Kasumi-1 (cell line): ENCODE data around the gene AP4B1.
A peak's percentile ranks its signal among the peaks of the same experiment; 100 is the strongest.
"Not testable (repeated sequence)": the region's sequence is repeated elsewhere in the genome, so short reads cannot be mapped to it uniquely, and the experiment has no call there.

Source experiments
- DNase-seq, 2 experiments: peaks; one replicate each; lab custom pipeline; 2025; lab: John Stamatoyannopoulos, UW

The AP4B1 gene

DNA sequence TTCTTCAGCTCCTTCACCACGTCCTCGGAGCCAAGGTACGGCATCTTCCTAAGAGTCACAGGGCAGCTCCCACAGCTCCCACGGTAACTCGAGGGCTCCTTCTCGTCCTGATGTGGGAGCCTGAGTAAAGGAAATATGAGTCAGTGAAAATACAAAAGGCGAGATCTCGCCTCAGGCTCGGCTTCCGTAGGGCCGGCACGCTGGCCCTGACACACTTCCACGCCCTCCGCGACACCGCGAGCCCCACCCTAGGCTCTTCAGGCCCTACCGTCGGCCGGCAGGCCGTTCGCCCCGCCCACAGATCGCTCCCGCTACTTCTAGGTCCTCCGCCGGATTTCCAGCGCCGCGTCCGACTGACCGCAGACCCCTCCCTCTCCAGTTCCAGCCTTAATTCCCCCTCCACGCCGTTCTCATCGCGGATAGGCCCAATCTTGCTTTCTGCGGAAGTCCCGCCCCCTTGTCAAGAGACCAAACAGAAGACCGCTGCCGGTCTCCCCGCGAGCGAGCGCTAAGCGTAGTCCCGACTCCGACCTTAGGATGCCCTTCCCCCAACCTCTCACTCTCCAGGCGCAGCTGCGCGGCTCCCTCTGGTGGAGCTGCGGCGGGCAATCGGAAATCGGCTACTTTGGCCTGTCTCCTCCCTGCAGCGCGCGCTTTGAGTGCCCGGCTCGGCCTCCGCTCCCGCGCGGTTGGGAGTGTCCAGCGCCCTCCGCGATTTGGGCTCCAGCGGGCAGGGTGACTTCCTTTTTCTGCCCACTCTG, at the start of gene AP4B1, which contains the start of gene DCLRE1B:
Gene AP4B1 (minus strand): TSS at position 126 of the 761 bp plus-strand sequence. CDS start 82 bp downstream, at position 44.
Gene DCLRE1B (plus strand): TSS at position 653 of the 761 bp plus-strand sequence. CDS start 261 bp downstream, outside the sequence.
- peak; percentile 99 to 100 for DNase-seq

- DNase-seq = no peak
Observed at GRCh38 chr1:113951719-113952118, 47.1 kb upstream of the AP4B1 start.

DNA sequence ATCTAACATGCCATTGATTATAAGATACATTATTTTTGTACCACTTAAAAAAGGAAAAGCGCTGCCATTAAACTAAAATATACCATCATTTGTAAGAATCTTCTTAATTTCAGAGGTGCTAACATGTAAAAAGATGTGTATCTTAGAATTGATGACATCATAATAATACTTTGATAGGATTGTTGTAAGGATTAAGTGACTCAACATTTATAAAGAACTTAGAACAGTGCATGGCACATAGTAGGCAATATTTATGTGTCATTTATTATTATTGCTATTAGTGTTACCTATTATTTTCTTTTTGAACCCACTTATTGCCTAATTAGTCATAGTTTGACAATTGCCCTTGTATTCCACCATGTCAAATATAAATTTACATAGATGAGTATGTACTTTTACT, 46.3 kb upstream of the AP4B1 start:
- DNase-seq = no peak

- no peak for DNase-seq
Observed at GRCh38 chr1:113949007-113949406, 44.4 kb upstream of the AP4B1 start.

- not testable (repeated sequence) for DNase-seq
Observed at GRCh38 chr1:113948151-113948550, 43.6 kb upstream of the AP4B1 start.

DNA sequence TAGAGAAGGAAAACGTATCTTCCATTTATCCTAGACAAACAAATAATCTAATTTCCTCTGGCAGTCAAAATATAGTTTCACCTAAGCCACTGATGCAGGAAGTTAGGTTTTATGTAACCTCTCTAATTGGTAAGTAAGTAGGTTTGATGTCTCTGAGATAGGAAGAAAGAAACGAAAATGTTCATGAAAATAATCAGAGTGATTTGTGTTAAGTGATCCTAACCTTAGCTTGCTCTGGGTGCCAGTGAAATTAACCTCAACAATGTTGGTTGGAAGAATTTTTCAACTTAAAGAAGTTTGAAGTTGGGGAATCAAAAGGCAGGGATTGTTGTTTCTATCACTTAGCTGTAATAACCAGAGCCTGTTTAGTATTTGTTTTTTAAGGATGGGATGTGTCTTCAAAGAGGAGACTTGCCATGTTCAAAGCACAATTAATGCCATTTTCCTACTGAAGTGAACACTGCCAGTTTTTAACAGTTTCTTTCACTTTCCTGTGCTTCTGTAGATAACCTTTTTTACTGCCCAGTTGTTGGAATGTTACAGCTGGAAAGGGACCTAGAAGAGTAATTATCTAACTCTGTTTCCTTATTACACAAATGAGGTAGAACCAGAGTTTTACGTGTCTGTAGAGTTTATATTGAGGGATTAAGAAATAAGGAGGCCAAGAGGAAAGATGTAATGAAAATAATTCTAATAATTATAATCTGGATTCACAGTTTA, 42.9 kb upstream of the AP4B1 start:
- no peak for DNase-seq

DNA sequence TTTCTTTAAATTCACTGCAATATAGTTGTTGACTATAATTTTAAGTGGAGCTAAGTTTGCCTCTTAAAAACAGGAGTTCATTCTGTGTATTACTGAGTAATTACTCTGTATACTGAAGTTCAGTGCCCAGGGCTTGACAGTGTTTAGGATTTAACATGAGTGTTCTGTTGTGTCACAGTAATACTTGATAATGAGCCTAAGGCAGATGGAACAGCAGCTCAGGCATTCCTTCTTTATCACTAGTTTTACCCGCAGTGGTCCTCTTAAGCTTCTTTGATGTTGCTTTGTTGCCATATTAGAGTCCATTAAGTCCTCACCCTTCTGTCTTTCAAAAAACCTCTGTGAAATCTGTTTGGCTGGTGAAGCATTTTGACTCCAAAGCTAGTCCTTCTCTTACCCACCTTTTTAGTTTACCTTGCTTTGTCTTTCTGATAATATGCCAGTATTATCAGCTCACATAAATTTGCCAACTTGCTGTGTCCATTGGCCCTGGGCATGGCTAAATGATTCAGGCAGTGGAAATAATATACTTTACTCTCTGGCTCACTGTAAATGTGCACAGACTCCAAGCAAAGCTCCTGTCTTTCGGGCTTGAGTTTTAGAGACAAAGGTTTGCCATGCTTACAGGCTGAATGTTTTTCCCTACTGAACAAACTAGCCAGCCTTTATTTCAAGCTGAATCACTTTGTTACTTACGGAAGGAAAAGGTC, 42.2 kb upstream of the AP4B1 start:
- DNase-seq = no peak

GRCh38 chr1:113946112-113946511, 41.5 kb upstream of the AP4B1 start:
- no peak for DNase-seq

- DNase-seq = no peak
Observed at GRCh38 chr1:113945329-113945728, 40.7 kb upstream of the AP4B1 start.

DNA sequence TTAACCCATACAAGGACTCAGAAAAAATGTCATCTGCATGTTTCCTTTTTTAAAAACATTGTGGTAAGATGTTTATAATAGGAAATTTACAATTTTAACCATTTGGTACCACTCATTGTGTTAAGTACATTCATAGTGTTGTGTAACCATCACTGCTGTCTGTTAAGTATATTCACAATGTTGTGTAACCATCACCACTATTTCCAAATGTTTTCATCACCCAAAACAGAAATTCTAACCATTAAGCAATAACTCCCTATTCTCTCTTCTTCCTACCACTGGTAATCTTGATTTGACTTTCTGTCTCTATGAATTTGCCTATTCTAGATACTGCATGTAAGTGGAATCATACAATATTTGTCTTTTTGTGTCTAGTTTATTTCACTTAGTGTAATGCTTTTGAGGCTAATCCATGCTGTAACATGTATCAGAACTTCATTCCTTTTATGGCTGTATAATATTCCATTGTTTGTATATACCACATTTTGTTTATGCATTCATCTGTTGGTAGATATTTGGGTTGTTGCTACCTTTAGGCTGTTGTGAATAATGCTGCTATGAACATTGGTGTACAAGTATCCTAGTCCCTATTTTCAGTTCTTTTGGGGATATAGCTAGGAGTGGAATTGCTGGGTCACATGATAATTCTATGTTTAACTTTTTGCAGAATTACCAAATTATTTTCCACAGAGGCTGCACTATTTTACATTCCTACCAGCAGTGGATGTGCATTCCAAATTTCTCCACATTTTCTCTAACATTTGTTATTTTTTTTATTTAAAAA, 38.6 kb upstream of the AP4B1 start:
- peak; percentile 28 to 47 for DNase-seq

DNA sequence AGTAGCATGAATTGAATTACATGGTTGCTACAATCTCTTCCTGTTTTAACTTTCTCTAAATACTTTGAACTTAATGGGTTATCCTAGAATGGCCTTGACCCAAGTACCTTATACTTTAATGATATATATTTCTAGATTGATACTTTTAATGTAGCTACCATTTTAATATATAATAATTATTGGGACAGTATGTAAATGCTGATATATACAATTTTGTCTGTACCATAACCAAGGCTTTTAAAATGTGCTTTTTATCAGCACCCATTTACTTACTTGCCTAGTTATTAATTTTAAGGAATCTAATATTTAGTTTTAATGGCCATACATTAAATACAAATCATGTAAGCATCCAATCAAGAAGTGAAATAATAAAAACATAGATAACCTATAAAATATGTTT, 37.9 kb upstream of the AP4B1 start:
- DNase-seq = no peak

DNA sequence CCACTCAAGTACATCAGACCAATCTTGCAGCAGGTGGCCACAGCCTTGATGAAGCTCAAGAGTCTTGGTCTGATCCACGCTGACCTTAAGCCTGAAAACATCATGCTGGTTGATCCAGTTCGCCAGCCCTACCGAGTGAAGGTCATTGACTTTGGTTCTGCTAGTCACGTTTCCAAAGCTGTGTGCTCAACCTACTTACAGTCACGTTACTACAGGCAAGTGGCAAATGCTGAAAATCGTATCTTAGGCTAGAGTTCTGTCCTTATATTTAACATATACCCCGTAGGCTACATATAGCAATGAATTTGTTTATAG, 36.6 kb upstream of the AP4B1 start:
- no peak for DNase-seq

- DNase-seq = peak; percentile 48 to 49
Observed at GRCh38 chr1:113940365-113941244, 36.0 kb upstream of the AP4B1 start.

- no peak for DNase-seq
Observed at GRCh38 chr1:113938192-113938591, 33.6 kb upstream of the AP4B1 start.

DNA sequence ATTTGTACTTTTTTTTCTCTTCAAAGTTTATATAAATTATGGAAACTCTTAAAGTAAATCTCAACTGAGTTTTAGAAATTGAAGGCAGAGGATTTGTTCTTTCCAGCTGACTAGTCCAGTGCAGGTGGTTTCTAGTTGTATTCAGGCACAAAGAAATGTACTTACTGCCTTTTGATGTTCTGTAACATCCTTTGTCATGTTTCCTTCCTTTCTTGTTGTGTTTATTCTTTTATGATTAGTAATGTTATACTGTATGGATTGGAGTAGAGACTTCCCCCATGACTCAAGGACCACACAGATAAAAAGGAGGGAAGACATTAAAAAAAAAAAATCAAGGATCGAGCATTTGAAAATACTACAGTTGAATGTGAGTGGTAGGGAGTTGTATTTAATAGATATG, 32.5 kb upstream of the AP4B1 start:
- DNase-seq = no peak

GRCh38 chr1:113935970-113936369, 31.4 kb upstream of the AP4B1 start:
- no peak for DNase-seq

DNA sequence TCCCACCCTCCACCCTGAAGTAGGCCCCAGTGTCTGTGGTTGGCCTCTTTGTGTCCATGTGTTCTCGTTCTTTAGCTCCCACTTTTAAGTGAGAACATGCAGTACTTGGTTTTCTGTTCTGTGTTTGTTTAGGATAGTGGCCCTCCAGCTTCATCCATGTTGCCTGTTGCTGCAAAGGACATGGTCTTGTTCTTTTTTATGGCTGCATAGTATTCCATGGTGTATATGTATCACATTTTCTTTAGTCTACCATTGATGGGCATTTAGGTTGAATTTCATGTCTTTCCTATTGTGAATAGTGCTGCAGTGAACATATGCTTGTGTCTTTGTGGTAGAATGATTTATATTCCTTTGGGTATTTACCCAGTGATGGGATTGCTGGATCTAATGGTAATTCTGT, 30.6 kb upstream of the AP4B1 start:
- DNase-seq = no peak

DNA sequence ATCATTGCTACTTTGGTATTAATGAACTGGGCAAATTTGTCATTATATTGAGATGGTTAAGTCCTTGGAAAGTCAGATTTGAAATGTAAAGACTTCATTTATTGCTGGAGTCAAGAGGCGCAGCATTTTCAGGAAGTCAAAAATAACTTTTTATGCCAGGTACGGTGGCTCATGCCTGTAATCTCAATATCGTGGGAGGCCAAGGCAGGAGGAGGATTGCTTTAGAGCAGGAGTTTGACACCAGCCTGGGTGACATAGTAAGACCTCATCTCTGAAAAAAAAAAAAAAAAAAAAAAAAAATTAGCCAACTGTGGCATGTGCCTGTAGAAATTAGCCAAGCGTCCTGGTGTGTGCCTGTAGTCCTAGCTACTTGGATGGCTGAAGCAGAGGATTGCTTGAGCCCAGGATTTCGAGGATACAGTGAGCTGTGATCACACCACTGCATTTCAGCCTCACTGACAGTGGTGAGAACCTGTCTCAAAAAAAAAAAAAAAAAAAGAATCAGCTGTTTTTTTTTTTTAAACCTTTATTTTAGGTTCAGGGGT, 30.0 kb upstream of the AP4B1 start:
- DNase-seq = no peak

GRCh38 chr1:113934006-113934405, 29.4 kb upstream of the AP4B1 start:
- no peak for DNase-seq

DNA sequence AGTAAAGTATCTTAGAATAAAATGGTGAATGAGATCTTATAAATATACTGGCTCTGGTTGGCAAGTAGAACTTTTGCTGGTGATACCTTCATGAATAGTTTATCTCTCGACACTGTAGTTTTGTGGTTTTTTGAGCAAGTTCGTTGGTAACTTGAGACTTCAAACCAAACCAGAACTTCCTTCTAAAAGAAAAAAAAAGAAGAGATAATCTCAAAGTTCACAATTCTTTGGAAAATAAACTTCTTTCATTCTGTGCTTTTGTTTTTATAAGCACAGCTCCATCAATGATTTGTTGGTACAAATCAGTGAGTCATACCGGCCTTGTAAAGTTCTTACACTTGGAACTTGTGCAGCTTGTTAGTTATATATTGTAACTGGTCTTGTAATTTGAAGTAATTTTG, 26.9 kb upstream of the AP4B1 start:
- peak; percentile 75 to 79 for DNase-seq
